ENCODE results near the gene PDZD11. TPM values are rescaled to one million over a fixed set of nuclear protein-coding genes. Genes with fewer than 3 reads are reported as not detected.
"Not testable (repeated sequence)": the region's sequence is repeated elsewhere in the genome, so short reads cannot be mapped to it uniquely, and the experiment has no call there.

The PDZD11 gene
- total and polyA plus RNA-seq, 9 donors = 9.4 to 93.4 (median 26.1) TPM

- Histone ChIP-seq H3K27ac (no peak overlapping the region), H3K4me1 (ENCODE audit: insufficient read depth) (no peaks in the 10 kb centered on the region), H3K36me3 (no peaks in the 10 kb centered on the region), H3K27me3 (no peaks in the 10 kb centered on the region), H3K4me3 (no peak overlapping the region), H3K9me3 (no peaks in the 10 kb centered on the region)
- no peak for TF ChIP-seq CTCF (IDR thresholded peaks at IDR 0.05)
- no peak for TF ChIP-seq POLR2A (IDR thresholded peaks at IDR 0.05)
- no peak for TF ChIP-seq EP300 (IDR thresholded peaks at IDR 0.05)
- WGBS, 3 donors = 59 to 78% (median 64%) methylated on average over 1 of the region's 1 CpG
- intact Hi-C loops (cut with DNase I) = no loop called here
- no peak for DNase-seq
These were observed 41.4 kb upstream of the PDZD11 start for GRCh38 chrX:70331161-70331560.

DNA sequence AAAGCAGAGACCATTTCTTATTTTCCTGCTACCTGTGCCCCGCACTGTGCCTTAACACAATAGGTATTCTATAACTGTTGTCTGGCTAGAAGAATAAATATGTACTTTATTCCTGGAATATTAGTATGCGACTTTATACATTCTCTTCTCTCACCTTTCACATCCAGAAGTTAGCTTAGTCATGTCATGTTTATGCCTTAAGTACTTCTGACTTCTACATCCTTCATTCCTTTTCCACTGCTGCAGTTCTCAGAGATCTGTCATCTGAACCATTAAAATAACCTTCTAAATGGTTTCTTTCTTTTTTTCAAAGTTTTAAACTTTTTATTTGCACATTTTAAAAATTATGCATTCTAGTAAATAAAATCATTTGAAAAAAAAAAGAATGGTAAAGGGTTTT, 34.6 kb upstream of the PDZD11 start:
- Histone ChIP-seq H3K9me3 (no peaks in the 10 kb centered on the region), H3K4me1 (ENCODE audit: insufficient read depth) (no peaks in the 10 kb centered on the region), H3K36me3 (no peaks in the 10 kb centered on the region), H3K27me3 (no peaks in the 10 kb centered on the region), H3K4me3 (no peak overlapping the region), H3K27ac (no peak overlapping the region)
- 82 to 83% (median 83%) methylated on average over 2 of the region's 2 CpGs for WGBS, 3 donors
- DNase-seq = no peak
- TF ChIP-seq EP300 (IDR thresholded peaks at IDR 0.05) (no peak), CTCF (IDR thresholded peaks at IDR 0.05) (no peak), POLR2A (IDR thresholded peaks at IDR 0.05) (no peak)
- intact Hi-C loops (cut with DNase I) = no loop called here

DNA sequence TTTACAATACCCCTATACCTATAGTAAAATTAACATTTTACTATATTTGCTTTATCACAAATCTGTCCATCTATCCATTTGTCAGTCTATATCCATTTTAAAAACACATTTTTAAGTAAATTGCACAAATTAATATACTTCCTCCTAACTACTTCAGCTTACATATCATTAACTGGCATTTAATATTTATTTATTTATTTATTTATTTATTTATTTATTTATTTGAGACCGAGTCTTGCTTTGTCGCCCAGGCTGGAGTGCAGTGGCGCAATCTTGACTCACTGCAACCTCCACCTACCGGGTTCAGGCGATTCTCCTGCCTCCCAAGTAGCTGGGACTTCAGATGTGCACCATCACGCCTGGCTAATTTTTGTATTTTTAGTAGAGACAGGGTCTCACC, 33.9 kb upstream of the PDZD11 start:
- H3K9me3 ChIP-seq; H3K4me1 ChIP-seq (ENCODE audit: insufficient read depth); H3K4me3 ChIP-seq; intact Hi-C loops (cut with DNase I); H3K27ac ChIP-seq; H3K27me3 ChIP-seq; DNase-seq; H3K36me3 ChIP-seq: not testable (repeated sequence)
- WGBS, 3 donors = 84 to 91% (median 85%) methylated on average over 6 of the region's 6 CpGs

DNA sequence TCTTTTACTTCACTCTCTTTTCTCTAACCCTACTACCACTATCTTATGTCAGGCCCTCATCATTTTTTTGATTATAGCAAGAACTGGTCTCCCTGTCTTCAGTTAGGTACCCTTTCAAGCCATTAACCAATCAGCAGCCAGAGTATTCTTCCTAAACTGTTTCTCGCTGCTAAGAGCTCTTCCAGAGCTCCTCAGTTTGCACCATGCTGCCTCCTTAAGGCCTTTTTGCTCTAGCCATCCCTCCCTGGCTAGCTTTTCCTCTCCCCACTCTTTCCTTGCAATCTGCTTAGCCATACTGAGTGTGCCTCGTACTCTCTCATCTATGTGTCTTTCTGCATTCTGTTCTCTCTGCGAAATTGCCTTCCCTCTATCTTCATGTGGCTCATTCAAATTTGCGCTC, 33.1 kb upstream of the PDZD11 start:
- Histone ChIP-seq H3K4me3 (no peak overlapping the region), H3K9me3 (no peaks in the 10 kb centered on the region), H3K4me1 (ENCODE audit: insufficient read depth) (no peaks in the 10 kb centered on the region), H3K27ac (no peak overlapping the region), H3K36me3 (no peaks in the 10 kb centered on the region), H3K27me3 (no peaks in the 10 kb centered on the region)
- DNase-seq = no peak
- WGBS, 3 donors = 83 to 86% (median 86%) methylated on average over 4 of the region's 4 CpGs
- intact Hi-C loops (cut with DNase I) = no loop called here
- TF ChIP-seq POLR2A (IDR thresholded peaks at IDR 0.05) (no peak), EP300 (IDR thresholded peaks at IDR 0.05) (no peak), CTCF (IDR thresholded peaks at IDR 0.05) (no peak)

GRCh38 chrX:70313503-70313902, 23.8 kb upstream of the PDZD11 start:
- no peak overlapping the region for H3K27ac ChIP-seq
- H3K9me3 ChIP-seq = no peaks in the 10 kb centered on the region
- 71 to 75% (median 74%) methylated on average over 1 of the region's 1 CpG for WGBS, 3 donors
- H3K27me3 ChIP-seq = no peaks in the 10 kb centered on the region
- TF ChIP-seq EP300 (IDR thresholded peaks at IDR 0.05) (no peak), CTCF (IDR thresholded peaks at IDR 0.05) (no peak), POLR2A (IDR thresholded peaks at IDR 0.05) (no peak)
- no peaks in the 10 kb centered on the region for H3K36me3 ChIP-seq
- H3K4me3 ChIP-seq = no peak overlapping the region
- DNase-seq = no peak
- intact Hi-C loops (cut with DNase I) = no loop called here
- H3K4me1 ChIP-seq (ENCODE audit: insufficient read depth) = no peaks in the 10 kb centered on the region
